NCI-H1105 (cell line): ENCODE measurements around the gene PHACTR2.

Experiments used
- DNase-seq: peaks from one replicate; lab custom pipeline; 2025; lab: John Stamatoyannopoulos, UW

Gene PHACTR2

DNA sequence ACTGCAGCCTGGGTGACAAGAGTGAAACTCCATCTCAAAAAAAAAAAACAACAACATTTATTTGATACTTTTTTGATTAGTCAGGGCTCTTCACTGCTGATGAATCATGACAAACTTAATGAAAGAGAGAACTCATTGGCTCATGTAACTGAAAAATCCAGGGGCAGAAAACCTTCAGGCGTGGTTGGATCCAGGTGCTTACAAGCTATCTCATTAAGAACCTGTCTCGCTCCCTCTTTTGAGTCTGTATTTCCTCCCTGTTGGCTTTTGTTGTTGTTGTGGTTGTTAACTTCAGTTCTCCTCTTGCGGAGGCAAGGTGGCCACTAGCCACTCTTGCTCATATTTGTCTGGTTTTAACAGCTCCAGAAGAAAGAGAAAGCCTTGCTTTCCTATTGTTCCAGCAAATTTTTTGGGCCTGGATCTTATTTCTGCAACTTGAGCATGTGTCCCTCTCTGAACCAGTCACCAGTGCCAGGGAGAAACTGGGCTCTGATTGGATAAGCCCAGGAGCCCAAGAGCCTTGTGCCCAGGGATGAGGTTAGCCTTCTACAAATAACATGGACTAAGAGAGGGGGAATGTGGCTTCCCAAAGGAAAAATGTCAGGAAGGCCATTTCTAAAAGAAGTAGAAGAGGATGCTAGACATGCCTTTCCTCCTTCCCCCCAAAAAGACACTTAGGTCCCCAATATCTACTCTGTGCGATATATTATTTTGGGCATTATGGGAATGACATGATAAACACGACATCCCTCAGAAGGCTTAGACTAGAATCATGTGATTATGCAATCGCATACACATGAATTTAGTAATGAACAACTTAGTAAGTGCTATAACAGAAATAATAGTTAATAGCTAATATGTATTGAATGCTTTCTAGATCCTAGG, 64.5 kb downstream of the PHACTR2 start:
- DNase-seq = no peak

DNA sequence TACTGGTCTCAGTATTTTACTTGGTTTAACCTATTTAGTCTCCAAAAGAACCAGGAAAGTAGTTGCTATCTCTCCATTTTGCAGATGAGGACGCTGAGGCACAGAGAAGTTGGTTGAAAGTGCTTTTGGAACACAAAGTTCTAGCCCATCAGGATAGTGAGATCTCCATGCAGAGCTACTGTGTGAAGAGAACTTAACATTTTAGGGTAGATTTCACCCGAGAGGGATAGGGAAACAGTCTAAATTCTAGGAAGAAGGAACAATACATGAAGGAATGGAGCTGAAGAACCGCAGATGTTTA, 65.1 kb downstream of the PHACTR2 start:
- DNase-seq = no peak

DNA sequence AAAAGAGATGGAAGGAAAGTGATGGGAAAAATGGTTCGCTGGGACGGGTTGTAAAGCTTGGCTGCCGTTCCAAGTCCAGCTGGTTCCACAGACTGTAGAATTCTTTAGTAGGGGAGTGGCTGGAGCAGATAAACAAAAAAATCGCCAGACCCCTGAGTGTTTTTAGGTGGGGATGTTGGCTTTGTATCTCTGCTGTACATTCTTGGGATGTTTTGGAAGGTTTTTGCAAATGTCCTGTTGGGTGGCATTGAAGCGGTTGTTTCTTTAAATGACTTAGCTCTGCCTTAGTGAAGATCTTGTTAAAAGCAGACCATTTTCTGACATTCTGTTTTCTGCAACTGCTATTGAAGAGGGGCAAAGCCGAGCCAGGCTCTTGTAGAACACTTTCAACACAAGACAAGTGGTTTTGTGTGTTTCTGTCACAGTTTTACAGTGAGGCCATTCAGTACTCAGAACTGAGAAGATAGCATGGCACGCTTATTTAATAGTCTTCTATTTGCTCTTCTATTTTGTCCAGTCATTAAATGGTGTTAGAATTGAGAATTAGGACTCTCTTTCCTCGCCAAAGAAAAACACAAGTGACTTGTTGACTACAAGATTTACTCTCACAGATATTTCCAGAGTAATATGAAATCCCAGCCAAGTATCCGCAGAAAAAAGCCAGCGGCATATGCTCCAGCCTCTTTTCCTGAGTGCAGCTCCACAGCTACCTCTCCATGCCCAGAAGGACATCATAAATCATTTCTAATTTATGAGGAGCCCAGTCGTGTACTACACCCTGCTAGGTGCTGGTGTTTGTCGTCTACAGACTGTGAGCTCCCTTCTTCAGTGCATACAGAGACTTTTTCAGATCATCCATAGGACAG, 65.8 kb downstream of the PHACTR2 start:
- DNase-seq = peak; percentile 1

DNA sequence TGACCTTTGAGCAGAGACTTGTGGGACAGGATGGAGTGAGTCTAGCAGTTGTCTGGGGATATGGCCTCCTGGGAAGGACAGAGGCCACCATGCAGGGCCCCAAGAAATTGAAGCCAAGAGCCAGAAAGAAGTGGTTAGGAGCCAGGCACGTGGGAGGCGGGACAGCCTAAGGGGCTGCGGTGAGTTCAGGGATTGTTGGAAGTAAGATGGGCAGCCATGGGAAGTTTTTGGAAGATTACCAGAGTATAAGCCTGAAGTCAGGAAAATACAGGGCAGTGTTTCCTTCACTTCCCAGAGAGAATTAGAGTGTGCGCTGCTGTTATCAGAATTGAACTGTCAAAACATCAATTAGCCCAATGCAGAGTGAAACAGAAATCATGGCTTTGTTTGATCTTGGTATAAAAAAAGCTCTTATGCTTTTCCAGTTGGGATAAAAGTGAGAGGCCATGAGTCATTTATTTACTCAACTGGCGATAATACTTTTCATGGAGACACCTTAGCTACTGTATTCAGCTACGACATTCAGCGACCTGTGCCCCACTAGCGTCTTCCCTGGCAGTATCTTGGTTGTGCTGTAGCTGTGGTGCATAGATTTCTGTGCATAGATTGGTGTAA, 66.9 kb downstream of the PHACTR2 start:
- DNase-seq = no peak

DNA sequence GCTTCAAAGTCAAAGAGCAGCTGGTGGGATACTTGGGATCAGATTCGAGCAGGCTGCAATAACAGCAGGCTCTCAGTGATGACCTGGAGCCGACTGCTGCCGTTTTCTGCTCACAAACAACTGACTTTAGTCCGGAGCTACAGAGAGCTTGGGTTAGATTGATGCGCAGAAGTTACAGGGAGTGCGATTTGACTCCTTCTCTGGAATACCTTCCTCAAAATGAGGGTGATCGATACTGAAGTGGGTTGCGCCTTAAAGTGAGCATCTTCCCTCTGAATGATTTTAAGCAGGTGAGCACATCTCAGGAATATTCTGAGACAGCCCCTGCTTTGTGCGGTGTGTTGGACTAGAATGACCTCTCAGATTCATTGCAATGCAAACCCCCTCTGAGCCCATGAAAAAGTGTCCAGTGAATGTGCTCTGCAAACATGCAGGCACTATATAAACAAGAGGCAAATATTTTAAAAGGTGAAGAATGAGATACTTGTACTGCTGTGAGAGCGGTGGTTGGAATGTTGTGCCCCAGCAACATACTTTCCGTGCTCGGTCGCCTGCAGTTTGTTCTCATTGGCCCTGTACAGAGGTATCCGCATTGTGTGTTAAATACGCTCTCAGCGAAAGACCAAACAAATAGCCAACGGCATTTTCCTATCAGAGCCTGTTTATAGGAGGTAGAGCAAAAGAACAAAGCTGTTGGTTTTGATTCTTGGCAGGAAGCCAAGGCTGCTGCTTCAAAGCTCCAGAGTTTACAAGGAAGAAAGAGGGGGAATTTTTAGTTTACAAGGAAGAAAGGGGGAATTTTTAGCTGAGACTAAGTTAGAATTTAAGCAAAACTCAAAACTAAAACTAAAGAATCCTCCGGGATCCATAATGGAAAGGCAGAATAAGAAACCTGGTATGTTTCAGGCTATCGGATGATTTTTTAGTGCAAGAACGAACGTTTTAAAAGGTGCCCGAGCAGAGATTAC, 67.7 kb downstream of the PHACTR2 start:
- peak; percentile 61 for DNase-seq

DNA sequence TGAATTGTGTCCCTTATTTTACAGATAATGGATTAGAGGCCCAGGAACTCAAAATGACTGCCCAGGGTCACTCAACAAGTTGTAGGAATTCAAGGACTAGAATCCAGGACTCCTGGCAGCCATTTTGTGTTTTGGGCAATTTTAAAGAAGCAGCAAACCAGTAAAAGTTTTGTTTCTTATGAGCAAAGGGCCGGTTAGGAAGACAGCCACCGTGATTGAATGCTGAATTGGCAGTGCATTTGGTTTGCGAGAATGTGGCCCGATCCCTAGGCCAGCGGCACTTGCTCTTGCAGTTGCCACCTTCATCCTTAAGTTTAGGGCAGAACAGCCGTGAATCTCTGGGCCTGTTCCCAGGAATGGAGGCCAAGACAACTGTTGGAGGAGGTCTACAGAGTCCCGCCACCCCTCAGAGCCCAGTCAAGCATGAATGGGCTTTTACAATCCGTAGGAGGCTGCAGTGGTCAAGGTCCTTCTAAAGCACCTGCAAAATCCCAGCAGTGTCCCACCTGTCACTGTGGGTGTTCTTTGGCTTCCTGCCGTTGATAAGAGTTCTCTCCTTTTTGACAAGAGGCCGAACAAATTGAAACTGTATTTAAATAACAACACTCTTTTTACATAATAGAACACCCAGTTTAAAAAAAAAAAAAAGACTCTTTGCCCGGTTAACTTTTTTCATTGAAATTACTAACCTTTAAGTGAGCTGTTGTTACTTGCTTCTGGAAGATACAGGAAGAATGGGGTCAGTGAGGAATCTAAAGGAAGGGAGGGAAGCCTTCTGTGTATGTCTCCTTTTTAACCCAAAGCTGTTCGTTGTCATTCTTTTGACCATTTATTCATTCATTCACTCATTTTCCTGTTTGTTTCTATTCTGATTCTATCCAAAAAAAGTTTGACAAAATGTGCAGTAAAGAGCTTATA, 68.7 kb downstream of the PHACTR2 start:
- DNase-seq = no peak

DNA sequence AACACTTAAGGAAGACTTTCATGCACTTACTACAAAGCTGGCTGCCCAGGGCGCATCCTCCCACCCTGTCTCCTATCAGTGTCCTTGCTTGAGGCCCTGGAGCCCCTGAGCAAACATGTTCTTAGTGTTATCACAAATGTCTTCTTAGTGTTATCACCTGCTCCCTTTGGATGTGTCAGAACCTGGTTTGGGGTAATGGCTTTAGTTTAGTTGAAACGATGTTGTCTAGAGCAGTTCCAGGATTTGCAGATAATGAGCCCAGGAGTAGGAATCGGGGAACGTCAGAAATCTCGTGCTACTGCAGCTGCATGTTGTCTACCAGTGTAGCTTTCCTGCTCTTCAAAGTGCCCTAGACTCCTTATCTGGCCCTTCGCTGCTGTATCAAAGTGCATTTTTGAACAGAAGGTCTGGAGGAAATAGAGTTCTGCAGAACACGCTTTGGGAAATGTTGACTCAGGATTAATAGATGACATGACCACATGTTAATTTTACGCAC, 69.6 kb downstream of the PHACTR2 start:
- DNase-seq = no peak

DNA sequence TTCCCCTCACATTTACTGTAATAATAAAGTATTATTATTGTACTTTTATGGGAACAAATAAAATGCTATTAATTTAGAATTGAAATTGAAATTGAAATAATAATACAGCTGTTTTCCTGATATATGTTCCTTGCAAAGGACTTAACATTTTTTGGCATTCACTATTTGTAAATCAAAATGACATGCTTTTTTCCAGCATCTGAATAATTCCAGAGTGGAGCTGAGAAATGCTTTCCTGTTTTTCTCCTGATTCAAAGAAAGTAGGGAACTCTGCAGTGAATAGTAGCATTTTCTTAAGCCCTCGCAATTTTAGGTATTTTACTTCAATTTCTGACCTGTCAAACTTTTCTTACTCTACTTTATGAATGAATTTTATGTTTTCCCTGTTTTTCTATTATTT, 72.1 kb downstream of the PHACTR2 start:
- no peak for DNase-seq

DNA sequence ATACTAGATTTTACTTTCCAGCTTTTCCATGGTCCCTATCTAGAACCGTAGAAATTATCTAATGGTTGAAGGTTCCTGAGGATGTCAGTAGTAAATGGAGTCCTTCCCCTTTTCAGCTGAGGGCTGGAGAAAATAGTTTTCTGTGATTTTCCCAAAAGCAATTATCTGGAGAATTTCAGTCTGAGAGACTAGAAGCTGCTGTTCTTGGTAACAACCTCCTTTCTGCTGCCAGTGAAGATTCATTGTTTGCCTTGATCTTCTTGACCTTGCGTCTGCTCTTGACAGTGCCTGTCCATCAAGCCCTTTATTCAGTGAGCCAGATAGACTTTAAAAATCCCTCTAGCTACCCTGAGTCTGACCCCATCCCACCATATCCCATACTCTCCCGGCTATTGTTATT, 73.1 kb downstream of the PHACTR2 start:
- DNase-seq = no peak

DNA sequence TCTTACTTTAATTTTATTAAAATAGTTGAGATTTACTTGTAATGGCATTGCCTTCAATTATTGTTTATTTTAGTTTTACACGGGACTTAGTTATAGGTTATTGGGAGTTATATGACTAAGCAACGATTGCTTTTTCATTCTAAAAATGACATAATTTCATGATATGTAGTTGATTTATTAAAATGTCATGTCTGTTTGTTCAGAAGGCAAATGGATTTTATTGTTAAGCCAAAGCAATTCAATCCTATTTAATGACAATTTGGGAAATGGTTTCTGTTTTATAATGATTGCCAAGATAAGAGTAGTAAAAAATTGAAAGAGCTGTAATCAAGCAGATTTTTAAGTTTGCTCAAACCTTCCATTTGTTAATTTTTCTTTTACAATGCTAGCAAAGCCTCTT, 74.7 kb downstream of the PHACTR2 start:
- DNase-seq = no peak

DNA sequence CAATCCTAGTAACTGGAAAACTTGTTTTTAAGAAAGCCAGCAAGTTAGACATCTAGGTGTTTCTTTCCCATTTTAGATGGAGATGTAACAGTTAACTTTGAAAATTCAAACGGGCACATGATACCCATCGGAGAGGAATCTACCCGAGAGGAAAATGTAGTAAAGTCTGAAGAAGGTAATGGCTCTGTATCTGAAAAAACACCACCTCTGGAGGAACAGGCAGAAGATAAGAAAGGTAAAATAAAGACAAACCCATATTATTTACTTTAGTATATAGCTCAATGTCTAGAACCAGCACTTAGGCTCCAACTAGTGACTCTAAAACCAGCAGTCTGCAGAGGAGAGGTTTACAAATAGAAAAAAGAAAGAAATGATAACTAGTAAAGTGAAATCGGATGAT, 75.9 kb downstream of the PHACTR2 start:
- no peak for DNase-seq

DNA sequence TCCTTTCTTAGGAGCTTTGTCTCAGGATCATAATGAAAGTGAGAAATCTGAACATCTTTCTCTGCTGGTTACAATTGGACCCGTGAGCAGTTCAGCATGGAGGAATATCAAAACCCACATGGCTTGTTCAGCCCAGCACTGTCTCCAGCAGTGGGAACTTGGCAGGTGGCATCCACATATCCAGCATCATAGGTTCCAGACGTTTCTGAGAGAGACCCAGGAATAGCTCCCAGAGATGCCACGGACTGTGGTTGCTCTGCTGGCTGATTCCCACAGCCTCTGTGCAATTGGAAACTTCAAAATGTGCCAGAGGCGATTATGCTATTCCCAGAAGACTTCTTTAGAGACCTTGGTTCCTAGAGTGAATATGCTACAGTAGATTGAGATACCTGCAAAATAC, 76.4 kb downstream of the PHACTR2 start:
- no peak for DNase-seq

DNA sequence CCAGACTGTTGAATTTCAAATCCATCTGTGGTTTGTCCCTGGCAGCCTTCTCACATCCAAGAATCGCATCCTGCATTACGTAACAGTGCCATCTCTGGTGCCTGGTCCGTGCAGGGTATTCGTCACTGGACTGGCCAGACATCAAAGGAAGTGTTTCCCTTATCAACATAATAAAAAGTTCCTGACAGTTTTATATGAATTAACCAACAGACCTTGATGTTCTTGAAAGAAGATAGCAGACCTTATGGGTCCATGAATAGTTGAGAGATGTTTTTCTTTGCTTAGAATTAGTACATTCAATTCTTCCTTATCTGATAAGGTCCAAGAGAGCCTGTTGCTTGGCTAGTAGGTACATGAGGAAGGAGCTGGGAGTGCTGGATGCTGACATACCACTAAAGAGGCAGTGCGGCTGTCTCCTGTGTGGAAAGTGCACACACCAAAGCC, 77.6 kb downstream of the PHACTR2 start:
- DNase-seq = no peak

DNA sequence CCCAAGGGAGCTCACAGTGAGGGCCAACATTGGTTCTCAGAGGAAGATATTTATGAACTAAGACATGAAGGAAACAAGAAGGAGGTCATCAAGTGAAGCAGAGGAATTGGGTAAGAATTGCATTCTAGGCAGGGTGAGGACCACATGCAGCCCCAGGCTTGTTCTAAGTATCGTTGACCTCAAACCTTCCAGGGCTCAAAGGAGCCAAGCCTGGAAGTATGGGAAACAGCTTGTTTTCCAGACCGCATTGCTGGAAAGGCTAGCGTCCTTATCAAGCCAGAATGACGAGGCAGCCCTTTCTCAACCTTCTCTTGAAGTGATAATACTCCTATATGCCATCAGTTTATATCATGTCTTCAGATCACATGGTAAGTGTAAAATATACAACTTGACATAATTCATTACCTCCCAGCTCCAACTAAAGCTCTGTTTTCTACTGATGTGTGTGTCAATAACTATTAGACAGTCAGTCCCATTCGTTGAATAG, 79.6 kb downstream of the PHACTR2 start:
- DNase-seq = no peak

DNA sequence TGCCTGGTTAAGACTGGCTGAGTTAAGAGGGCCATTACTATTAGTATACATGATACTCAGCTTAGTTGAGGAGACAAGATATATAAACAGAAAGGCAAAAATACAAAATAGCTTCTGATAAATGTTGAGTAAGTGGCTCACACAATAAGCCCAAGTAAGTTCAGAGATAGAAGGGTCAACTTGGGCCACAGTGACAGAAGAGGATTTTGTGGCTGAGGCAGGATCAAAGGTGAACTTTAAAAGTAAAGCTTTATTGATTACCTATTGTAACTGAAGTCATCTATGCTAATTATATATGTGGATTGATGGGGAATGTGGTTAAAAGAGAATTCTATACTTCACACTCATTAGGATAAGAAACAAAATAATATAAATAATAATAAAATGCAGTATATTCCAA, 80.8 kb downstream of the PHACTR2 start:
- DNase-seq = no peak

DNA sequence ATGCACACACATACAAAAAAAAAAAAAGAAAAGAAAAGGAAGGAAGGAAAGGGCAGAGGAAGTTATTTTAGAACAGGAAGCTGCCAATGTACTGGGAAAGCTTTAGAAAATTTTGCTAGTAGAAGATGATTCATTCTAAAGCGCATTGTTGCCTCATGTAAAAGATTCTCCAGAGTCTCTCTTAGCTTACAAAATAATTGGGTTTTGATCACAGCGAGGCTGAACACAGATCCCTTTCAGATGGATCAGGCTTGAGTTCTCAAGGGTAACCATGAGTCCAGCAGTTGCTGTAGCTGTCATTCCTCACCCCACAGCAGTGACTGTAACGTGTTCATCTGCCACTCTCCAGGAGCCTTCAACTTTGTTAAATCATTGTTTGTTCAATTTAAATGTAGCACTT, 81.9 kb downstream of the PHACTR2 start:
- no peak for DNase-seq

DNA sequence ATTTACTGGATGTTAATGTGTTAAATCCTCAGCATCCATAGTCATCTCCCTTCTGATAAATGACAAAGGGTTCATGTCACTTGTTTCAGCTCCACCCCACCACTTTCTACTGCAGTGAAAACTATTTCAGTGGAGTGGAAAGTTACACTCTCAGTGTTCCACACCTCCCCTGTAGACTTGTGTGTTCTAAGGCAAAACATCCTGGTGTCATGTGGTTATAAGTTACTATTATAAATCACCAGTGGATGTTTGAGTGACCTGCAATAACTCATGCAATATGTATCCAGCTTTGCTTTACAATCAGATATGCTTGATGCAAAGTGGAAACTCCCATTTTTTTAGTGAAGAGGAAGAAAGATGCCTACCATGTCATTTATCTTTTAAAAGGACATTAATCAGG, 83.3 kb downstream of the PHACTR2 start:
- DNase-seq = no peak

DNA sequence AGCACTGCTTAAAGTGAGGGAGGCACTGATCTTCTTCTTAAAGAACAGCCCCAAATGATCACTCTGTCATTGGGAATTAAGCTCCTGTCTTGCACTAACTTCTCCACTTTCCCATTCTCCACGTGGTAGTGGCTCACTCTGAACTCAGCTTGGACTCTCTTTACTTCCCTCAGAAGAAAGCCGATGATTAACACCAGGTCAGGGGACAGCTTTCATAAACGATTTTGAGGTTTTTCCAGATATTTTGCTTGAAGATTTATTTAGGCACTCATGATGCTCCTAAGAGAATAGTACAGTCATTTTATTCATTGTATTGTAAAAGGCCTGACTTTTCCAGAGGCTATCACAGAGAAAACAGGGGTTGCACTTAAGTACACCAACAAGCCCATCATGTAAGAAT, 84.4 kb downstream of the PHACTR2 start:
- DNase-seq = no peak

DNA sequence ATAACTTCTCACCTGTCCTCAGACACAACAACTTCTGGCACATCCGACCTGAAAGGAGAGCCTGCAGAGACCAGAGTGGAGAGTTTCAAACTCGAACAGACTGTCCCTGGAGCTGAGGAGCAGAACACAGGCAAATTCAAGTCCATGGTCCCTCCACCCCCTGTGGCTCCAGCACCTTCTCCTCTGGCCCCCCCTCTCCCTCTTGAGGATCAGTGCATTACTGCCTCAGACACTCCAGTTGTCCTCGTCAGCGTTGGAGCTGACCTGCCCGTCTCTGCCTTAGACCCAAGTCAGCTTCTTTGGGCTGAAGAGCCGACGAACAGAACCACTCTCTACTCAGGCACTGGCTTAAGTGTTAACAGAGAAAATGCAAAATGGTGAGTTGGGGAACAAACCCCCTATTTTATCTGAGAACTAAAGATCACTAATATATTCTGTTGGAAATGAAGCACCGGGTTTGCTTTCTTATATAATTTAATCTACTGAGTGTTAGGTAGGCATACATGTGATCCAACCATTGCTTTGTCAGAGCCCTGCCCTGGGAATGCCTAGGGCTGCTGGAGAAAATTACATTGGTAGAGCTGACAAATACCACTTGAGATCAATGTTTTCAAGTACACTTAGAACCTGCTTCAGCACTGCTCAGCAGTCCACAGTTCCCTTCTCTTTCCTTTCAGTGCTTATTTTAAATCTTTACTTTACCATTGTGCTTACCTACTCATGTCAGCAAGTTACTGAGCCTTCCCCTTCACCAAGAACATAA, 87.8 kb downstream of the PHACTR2 start:
- no peak for DNase-seq

DNA sequence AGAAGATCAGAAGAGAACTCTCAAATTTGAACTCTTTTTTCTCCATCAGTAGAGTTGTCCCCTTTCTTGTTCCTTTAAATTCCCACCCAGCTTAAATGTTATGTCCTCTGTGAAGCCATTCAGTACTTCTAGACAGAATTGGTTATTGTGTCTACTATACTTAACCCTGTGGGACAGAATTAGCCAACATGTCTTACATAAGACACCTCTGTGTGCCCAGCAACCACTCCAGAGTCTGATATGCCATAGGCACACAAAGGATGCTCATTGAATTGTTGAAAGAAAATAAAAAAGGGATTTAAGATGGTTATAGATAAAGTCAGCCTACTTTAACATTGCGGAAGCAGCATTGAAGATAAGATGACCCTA, 88.4 kb downstream of the PHACTR2 start:
- DNase-seq = no peak
